ENCODE results near the gene SLC43A1. TPM values are rescaled to one million over a fixed set of nuclear protein-coding genes. Genes with fewer than 3 reads are reported as not detected.
A peak's percentile ranks its signal among the peaks of the same experiment; 100 is the strongest.

SLC43A1 gene
- polyA plus RNA-seq, 3 donors = 4.5 to 7.1 (median 6.0) TPM

DNA sequence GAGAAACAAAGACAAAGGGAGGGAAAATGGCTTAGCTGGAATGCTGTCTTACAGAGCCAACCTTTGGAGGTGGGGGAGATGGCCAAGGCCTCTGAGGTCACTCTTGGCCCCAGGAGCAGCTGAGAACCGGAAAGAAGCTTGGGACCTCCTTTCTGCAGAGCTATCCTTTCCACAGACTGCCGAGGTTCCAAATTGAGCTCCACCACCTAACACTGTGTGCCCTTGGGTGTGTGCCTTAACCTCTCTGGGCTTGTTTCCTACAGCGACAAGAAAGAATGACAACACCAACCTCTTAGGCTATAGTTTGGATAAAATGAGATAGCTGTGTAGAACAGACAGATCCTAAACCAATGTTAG lies 32.0 kb downstream of the SLC43A1 start:
- no peak for DNase-seq (ENCODE audit: extremely low read depth in 1 of 11, low read depth in 9 of 11, low spot score in 4 of 11)

DNA sequence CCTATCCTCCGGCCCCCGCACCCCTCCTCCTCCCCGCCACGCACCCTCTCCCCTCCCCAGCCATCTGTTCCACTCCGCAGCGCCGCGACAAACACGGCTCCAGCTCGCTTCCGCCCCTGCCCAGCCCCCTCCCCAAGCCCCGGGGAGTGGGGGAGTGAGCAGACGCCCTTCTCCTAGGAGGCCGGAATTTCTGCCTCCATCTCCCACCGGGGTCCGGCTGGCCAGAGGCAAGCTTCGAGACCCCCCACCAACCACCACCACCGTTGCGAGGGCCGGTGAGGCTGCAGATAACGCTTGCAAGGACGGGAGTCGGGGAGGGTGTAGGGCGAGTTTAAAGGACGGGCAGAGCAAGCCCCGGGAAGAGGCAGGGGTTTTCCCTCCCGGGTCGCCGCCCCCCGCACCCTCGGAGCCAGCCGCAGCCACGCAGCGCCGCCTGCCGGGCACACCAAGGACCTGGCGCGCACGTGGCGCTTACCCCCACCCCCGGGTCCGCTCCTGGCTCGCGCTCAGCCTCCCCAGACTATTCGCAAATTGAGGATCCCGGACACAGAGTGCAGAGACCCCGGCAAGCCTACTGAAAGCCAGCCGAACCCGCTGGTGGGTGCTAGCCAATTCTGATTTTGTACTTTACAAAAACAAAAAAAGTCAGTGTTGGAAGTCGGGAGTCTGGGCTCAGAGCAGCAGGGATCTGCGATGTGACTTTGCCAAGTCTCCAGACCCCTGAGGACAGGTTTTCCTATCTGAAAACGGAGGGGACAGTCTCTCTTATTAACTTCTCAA lies 32.5 kb downstream of the SLC43A1 start:
- DNase-seq (ENCODE audit: extremely low read depth in 1 of 11, low read depth in 9 of 11, low spot score in 4 of 11) = peak in 2 of 11 donors; percentile 45 to 53

DNA sequence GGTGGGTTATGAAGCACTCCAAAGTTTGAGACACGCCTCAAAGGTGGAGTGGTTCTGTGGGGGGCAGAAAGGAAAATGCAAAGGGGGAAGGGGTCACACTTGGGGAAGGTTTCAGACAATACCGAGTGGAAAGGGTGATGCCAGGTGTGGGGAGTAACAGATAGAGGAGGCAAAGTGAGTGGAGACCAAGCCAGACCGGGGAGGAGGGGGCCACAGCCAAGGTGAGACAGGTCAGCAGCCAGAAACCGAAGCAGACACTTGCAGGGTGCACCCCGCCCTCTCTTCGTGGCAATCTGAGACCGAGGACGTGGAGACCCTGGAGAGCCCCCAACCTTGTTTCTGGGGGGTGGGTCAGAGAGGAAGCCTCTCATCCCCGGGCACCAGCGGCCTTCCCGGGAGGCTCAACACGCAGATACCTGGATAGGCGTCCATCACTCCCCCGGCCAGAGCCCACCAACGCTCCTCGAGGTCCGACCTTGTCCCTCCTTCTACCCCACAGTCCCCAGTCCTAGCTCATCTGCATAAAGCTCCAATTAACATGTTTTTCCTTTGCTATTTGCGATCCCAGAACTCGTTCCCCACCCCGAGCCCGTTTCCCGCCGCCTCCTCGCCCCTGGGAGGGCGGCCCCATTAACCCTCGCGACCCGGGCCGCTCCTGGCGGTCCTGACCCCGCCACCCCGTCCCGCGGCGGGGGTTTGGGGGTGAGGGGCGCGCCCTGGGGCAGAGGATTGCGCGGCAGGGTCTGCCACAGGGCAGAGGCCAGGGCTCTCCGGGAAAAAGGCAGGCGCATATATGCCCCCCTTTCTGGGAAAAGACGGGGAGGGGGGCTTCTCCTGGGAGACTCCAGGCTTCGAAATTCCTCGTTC lies 33.4 kb downstream of the SLC43A1 start:
- DNase-seq (ENCODE audit: extremely low read depth in 1 of 11, low read depth in 9 of 11, low spot score in 4 of 11) = no peak

DNA sequence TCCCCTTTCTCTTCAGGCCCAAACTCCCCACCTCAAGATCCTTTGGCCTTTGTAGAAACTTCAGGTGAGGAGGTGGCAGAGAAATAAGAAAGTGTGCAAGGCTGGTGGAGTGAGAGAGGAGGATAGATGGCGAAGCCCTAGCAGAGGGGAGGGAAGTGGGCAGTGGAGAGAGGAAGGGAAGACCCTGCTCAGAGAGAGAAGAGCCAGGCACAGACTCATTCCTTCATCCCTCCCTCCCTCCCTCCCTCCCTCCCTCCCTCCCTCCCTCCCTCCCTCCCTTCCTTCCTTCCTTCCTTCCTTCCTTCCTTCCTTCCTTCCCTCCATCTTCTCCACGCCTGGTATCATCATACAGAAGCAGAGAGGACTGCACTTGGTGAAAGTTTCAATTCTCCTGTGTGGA lies 34.2 kb downstream of the SLC43A1 start:
- DNase-seq (ENCODE audit: extremely low read depth in 1 of 11, low read depth in 9 of 11, low spot score in 4 of 11) = no peak

DNA sequence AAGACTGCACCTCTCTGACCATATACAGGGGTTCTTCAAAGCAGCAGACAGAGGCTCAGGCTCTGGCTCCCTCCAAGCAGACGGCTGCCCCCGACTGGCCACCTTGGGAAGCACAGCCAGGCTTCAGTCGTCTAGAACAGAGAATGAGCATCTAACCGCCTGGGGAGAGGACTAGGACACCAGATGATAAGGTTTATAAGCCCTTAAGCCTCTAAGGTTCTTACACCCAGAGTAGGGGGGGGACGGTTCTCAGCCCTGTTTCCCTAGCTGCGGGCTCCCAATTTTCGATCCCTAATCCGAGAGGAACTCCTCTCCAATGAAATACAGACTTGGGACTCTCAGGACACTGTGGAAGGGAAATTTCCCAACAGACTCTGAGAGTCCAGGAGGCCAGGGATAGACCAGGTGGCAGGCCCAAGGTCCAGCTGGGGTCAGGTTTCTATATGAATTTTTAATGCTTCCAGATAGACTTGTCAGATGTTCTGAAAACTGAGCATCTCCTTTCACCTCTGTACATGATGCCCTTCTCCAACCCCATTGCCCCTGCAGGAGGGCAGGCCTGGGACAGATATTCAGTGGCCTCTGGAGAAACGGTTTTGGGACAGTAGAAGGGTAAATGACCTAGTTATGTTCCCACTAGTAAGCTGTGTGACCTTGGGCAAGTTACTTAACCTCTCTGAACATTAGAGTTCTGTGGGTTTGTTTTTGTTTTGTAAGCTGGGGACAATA lies 34.9 kb downstream of the SLC43A1 start:
- DNase-seq (ENCODE audit: extremely low read depth in 1 of 11, low read depth in 9 of 11, low spot score in 4 of 11) = no peak

DNA sequence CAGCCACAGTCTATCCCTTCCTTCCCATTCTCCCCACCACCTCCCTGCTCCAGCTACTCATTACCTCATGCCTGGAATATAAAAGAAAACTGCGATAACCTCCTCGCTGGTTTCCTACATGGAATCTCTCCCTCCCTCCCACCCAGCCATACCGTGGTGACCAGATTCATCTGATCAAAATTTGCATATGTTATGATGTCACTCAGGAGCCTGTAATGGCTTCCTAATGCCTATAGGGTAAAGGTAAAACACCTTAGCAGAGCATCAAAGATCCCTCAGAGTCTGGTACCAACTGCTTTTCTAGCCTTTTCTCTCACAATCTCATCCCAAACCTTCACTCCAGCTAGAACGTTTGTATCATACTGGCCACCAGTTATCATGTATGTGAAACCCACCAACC lies 35.6 kb downstream of the SLC43A1 start:
- DNase-seq (ENCODE audit: extremely low read depth in 1 of 11, low read depth in 9 of 11, low spot score in 4 of 11) = no peak

DNA sequence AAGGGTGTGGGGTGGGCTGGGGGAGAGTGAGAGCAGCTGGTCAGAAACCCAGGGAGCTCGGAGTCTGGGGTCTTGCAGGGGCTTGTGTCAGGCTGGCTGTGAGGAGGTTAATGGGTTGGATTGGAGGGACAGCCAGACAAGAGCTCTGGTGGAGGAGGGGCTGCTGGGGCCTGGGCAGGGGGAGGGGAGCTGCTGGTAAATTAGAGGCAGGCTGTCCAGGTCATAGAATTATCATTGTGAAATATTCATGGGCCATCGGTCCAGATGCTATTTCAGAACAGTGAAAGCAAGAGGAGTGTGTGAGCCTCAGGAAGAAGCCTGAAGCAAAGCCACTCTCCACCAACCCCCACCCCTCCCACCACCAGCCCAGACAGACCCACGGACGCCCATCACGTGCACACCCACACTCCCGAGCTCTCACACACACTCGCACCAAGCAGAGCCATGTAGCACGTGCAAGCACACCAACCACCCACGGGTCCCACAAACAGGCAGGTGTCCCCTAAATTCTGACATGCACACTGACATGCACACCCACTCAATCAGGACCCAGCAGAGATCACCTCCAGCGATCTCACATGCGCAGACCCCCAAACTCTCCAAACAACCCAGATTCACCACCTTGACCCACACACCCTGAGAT lies 36.4 kb downstream of the SLC43A1 start:
- no peak for DNase-seq (ENCODE audit: extremely low read depth in 1 of 11, low read depth in 9 of 11, low spot score in 4 of 11)

DNA sequence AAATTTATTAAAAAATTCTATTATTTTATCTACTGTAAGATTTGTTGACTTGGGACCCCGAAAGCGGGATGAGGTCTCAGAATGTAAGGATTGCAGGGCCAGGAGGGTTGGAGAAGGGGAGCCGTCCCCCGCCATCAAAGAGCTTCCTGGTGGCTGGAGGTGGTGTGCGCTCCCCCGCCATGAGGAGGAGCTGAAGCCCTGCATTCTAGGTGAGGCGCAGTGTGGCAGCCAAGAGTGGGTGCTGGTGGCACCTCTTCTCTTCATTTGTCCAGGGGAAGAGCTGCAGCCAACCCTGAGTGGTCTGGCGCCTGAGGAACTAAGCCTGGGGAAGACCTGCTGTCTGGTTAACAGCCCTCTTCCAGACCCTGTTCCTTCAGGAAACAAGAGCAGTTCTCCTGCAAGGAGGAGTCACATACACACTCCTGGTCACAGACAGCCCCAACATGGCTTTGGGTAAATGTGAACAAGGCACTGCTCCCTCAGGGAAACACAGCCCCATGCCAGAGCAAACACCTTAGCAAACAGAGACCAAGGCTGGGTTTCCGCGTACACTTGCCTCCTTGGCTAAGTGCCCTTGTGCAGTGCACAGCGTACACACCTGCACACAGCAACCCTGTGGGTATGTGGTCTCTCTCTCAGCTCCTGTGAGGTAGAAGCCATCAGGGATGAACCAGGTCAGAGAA lies 37.9 kb downstream of the SLC43A1 start:
- no peak for DNase-seq (ENCODE audit: extremely low read depth in 1 of 11, low read depth in 9 of 11, low spot score in 4 of 11)

DNA sequence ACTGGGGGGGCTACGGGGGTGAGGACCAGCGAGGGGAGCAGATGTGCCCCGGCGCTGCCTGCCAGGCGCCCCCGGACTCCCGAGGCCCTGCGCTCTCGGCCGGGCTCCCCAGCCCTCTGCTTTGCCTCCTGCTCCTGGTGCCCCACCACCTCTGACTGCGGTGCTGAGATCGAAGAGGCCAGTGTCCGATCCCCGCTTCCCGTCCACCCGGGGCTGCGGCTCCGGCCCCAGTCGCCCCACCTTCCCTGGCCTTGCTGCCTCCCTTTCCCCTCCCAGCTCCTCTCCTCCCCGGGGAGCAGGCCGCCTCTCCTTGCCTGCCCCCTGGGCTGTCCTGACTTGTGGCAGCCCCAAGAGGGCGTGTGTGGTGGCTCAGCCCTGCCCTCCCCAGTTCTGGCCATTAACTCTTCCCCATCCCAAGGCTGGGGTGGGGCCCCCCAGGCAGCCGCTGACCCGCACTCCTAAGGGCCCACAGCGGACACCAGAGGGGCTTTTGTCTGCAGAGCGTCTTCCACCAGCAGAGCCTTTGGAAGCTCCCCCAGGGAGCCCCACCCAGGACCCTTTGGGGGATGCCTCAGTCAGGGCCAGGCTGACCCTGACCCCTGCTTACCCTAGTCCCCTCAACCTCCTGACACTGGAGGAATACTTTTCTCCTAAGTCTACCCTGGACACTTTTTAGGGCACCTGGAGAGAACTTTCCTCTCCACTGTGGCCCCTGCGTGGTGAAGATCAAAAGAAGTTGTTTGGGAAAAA lies 38.6 kb downstream of the SLC43A1 start:
- DNase-seq (ENCODE audit: extremely low read depth in 1 of 11, low read depth in 9 of 11, low spot score in 4 of 11) = no peak

DNA sequence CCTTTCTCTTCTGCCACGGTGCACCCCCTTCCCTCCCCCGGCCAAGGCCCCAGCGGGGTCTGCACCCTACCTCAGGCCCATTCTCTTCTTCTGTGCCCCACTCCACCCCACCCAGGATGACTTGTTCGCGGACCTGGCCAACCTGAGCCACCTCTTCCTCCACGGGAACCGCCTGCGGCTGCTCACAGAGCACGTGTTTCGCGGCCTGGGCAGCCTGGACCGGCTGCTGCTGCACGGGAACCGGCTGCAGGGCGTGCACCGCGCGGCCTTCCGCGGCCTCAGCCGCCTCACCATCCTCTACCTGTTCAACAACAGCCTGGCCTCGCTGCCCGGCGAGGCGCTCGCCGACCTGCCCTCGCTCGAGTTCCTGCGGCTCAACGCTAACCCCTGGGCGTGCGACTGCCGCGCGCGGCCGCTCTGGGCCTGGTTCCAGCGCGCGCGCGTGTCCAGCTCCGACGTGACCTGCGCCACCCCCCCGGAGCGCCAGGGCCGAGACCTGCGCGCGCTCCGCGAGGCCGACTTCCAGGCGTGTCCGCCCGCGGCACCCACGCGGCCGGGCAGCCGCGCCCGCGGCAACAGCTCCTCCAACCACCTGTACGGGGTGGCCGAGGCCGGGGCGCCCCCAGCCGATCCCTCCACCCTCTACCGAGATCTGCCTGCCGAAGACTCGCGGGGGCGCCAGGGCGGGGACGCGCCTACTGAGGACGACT lies 39.3 kb downstream of the SLC43A1 start:
- DNase-seq (ENCODE audit: extremely low read depth in 1 of 11, low read depth in 9 of 11, low spot score in 4 of 11) = no peak

DNA sequence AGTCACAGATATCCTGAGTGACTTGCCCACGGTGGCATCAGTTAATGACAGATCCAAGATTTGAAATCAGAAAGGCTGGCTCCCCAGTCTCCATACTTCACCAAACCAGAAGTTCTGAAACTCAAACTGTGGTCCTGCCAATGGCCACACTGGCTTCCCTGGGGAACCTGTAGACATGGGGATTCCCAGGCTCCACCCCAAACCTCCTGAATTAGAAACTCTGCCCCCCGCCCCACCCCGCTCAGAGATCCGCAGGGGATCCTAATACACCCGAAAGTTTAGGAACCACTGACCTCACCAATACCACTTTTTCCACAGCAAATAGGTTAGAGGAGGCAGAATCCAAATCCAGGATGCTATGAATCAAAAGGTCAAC lies 39.8 kb downstream of the SLC43A1 start:
- DNase-seq (ENCODE audit: extremely low read depth in 1 of 11, low read depth in 9 of 11, low spot score in 4 of 11) = no peak

DNA sequence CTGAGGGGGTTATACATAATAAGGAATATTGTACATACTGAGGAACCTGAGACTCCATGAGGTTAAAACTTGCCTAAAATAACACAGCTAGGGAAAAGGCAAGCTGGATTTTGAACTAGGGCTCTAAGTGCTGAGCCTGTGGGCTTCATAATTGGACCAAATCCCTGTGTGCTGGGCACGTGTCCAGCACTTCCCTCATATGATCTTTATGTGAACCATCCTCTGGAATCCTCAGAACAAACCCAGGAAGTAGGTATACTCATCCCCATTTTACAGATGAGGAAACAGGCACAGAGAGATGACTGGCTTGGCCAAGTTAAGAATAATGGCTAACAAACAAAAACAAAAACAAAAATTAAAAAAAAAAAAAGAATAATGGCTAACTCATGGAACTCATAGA lies 40.3 kb downstream of the SLC43A1 start:
- no peak for DNase-seq (ENCODE audit: extremely low read depth in 1 of 11, low read depth in 9 of 11, low spot score in 4 of 11)

DNA sequence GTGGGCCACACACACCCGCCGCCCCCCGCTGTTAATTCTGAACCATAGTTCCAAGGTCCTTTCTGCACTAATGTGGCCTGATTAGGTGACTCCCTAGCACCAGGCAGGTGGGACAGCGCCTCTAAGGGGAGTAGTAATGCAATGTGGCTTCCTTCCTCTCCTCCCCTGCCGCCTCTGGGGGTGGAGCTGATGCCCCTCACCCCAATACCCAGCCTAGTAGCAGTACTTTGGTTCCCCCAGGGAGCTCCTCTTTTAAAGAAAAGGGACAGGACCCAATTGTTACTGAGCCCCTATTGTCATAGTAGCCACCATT lies 40.7 kb downstream of the SLC43A1 start:
- DNase-seq (ENCODE audit: extremely low read depth in 1 of 11, low read depth in 9 of 11, low spot score in 4 of 11) = no peak

DNA sequence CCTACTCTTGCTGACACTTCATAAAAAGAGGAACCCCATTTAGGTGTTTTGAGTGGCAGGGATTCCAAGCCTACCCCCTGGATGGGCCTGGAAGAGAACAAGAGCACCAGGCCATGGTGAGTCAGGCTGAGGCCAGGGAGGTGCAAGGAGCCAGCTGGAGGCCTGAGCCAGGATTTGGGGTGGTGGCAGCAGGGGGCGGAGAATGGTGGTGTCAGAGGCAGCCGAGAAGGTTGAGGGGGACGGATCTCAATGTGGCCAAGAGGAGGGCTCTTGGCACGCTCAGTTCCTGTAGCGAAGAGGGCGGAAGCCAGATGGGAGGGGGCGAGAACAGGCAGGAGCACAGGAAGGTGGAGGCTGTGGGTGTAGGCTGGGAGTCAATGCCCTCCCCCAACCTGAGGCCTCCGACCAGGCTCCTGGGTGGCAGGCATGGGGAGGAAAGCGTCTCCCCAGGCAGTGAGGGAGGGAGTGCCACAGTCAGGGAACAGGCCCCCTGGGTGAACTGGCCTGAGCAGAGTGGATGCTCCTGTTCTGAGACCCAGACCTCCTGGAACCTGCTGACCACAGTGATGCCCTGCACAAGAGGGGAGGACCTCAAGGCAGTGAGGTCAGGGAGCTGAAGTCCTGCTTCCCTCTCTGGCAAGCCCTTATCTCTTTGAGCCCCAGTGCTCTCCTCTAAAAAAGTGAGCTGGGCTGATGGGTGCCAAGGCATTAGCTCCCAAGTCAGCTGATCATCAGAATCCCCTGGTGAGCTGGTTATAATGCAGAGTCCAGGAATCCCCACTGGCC lies 41.3 kb downstream of the SLC43A1 start:
- DNase-seq (ENCODE audit: extremely low read depth in 1 of 11, low read depth in 9 of 11, low spot score in 4 of 11) = no peak

DNA sequence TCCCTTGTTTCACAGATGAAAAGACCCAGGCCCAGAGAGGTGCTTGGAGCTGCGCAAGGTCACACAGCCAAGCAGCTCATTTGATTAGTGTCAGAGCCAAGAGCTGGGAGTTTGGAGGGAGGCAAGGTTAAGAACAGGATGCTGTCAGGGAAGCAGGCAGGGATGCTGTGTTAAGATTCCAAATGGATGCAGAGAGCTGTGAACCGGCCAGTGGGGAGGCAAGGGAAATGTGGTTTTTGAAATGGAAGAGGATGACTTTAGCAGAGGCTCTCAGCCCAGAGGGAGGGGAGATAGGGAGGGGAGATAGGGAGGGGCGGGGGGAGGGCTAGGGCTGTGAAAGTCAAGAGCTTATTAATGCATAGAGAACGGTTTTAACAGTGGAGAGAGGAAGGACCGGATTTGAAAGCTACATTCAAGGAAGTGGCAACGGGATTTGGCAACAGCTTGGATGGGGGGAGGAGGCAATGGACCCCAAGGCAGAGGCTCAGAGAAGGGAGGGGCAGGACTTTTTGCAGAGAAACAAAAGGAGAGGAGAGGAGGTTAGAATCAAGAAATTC lies 42.1 kb downstream of the SLC43A1 start:
- DNase-seq (ENCODE audit: extremely low read depth in 1 of 11, low read depth in 9 of 11, low spot score in 4 of 11) = no peak

DNA sequence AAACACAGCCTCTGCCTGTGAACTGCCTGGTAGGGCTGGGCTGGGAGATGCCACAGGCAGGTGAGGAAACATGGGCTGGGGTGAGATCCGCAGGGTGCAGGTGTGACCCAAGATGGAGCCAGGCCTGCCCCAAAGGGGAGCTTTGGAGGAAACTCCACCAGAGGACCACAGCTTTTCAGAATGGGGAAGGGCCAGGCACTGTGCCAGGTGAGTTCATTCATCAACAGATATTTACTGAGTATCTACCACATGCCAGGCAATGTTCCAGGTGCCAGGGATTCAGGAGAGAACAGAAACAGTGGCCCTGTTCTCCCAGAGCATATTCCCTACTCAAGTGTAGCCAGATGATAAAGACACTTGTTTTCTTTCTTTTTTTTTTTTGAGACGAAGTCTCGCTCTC lies 44.0 kb downstream of the SLC43A1 start:
- DNase-seq (ENCODE audit: extremely low read depth in 1 of 11, low read depth in 9 of 11, low spot score in 4 of 11) = no peak

DNA sequence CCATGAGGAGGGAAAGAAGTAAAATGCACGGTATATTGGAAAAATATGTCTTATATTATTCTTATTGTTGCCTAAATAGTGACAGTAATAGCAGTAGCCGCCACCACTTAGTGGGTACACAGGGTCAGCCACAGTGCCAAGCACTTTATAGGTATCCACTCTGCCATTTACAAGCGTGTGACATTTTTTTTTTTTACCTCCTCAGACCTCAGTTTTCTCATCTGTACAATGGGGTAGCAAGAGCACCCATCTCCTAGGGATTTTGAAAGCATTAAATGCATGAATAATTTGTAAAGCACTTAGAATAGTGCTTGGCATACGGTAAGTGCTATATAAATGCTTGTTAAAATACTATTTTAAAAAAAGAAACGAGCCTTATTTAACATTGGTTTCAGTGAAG lies 46.2 kb downstream of the SLC43A1 start:
- no peak for DNase-seq (ENCODE audit: extremely low read depth in 1 of 11, low read depth in 9 of 11, low spot score in 4 of 11)
